Fibroblast of lung (primary cell): ENCODE data around the gene NLRC3.

ENCODE experiments used
- CTCF ChIP-seq, 2 donors: IDR thresholded peaks in 1 of 2; conservative IDR thresholded peaks in 1 of 2; 1 replicate in 1 of 2; 2 replicates in 1 of 2; pipeline ENCODE4 v1.5.1; 2011 to 2012; ENCODE audit warnings: low read length in 2 of 2, control low read depth in 1 of 2, inconsistent platforms in 1 of 2, low read depth in 1 of 2, mild to moderate bottlenecking in 1 of 2
- EZH2 ChIP-seq: IDR thresholded peaks from 2 replicates; pipeline ENCODE4 v1.5.1; 2012; ENCODE audit warnings: low read length, control low read depth, mild to moderate bottlenecking; ENCODE audit errors: missing control alignments

GRCh38 chr16:3580686-3581085 lies 3.5 kb upstream of the NLRC3 start:
- TF ChIP-seq EZH2 (no peak), CTCF (conservative IDR thresholded peaks at IDR 0.05 in 1 of 2, IDR thresholded peaks at IDR 0.05 in 1 of 2; ENCODE audit: low read depth in 1 of 2, low read length in 2 of 2) (no peak)
